ENCODE results near the gene CISH. TPM values are rescaled to one million over a fixed set of nuclear protein-coding genes. Genes with fewer than 3 reads are reported as not detected.
A peak's percentile ranks its signal among the peaks of the same experiment; 100 is the strongest.

CISH gene
- total RNA-seq, 1 donor from 2014 or later, result 1.8 TPM

DNA sequence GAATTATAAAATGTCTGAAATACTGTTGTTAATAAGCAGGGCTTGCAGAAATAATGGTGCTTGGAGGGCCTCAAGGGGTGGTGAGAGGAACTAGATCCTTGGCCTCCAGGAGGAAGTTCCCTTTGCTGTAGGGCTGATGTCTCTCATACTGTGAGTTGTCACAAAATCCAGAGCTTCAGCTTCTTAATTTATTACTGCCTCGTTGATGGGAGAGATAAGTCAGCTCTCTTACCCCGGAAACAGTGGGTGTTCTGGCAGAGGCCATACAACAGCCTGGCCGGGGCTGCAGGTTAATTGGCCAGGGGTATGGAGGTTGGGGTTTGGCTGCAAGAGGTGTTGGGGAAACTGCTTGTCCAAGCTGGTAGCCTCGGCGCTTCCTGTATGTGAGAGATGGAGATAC is 20.9 kb upstream of the CISH start:
- Mint-ChIP-seq H3K4me3 (ENCODE audit: unreplicated experiment) (no peak overlapping the region), H3K36me3 (ENCODE audit: low read depth) (no peaks in the 10 kb centered on the region), H3K27ac (ENCODE audit: unreplicated experiment) (no peak overlapping the region), H3K27me3 (ENCODE audit: low read depth) (no peaks in the 10 kb centered on the region), H3K9me3 (ENCODE audit: low read depth) (no peaks in the 10 kb centered on the region), H3K4me1 (ENCODE audit: low read depth) (peaks cover 17% of the 10 kb centered on the region)
- TF ChIP-seq, protein P1, sequence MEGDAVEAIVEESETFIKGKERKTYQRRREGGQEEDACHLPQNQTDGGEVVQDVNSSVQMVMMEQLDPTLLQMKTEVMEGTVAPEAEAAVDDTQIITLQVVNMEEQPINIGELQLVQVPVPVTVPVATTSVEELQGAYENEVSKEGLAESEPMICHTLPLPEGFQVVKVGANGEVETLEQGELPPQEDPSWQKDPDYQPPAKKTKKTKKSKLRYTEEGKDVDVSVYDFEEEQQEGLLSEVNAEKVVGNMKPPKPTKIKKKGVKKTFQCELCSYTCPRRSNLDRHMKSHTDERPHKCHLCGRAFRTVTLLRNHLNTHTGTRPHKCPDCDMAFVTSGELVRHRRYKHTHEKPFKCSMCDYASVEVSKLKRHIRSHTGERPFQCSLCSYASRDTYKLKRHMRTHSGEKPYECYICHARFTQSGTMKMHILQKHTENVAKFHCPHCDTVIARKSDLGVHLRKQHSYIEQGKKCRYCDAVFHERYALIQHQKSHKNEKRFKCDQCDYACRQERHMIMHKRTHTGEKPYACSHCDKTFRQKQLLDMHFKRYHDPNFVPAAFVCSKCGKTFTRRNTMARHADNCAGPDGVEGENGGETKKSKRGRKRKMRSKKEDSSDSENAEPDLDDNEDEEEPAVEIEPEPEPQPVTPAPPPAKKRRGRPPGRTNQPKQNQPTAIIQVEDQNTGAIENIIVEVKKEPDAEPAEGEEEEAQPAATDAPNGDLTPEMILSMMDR (IDR thresholded peaks at IDR 0.05), result no peak
- no peak for DNase-seq (ENCODE audit: low spot score)

DNA sequence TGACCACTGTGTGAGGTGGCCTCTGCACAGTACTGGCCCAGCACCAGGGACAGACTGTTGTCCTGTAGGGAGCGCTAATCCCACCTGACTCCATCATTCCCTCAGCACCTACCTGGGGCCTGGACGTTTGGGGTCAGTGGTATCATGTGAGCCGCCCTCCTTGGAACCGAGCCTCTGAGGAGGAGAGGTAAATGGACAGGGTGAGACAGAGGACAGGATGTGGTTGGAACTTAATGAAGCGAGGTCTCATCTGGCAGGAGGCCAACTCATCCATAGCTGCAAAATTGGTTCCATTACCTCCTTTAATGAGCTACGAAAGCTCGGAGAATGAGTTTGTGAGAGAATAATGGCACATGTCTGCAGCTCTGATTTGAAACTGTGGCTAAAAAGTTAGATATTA is 19.3 kb upstream of the CISH start:
- H3K27me3 Mint-ChIP-seq (ENCODE audit: low read depth), result no peaks in the 10 kb centered on the region
- H3K36me3 Mint-ChIP-seq (ENCODE audit: low read depth), result no peaks in the 10 kb centered on the region
- H3K4me3 Mint-ChIP-seq (ENCODE audit: unreplicated experiment), result no peak overlapping the region
- H3K4me1 Mint-ChIP-seq (ENCODE audit: low read depth), result peaks cover 18% of the 10 kb centered on the region
- H3K9me3 Mint-ChIP-seq (ENCODE audit: low read depth), result no peaks in the 10 kb centered on the region
- H3K27ac Mint-ChIP-seq (ENCODE audit: unreplicated experiment), result no peak overlapping the region
- no peak for DNase-seq (ENCODE audit: low spot score)
- TF ChIP-seq, protein P1 (IDR thresholded peaks at IDR 0.05), result no peak

DNA sequence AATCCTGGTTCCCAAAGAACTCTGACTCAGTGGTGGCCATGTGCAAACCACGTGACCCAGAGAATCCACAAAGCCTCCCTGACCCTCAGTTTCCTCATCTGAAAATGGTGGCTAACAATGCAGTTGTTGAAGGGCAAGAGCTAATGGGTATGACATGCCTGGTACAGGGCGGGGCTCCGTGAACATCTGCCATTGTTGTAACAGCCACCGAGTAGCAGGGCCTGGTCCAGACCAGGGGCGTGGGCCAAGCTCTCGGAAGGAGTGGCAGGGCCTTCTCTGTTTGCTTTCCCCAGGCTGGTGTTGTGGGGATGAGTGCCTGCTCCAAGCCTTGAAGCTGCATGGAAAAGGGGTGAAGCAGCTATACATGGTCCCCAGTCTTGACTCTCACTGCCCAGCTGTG is 18.8 kb upstream of the CISH start:
- H3K36me3 Mint-ChIP-seq (ENCODE audit: low read depth), result no peaks in the 10 kb centered on the region
- DNase-seq (ENCODE audit: low spot score), result no peak
- no peaks in the 10 kb centered on the region for H3K9me3 Mint-ChIP-seq (ENCODE audit: low read depth)
- TF ChIP-seq, protein P1 (IDR thresholded peaks at IDR 0.05), result no peak
- no peak overlapping the region for H3K4me3 Mint-ChIP-seq (ENCODE audit: unreplicated experiment)
- H3K27ac Mint-ChIP-seq (ENCODE audit: unreplicated experiment), result no peak overlapping the region
- H3K4me1 Mint-ChIP-seq (ENCODE audit: low read depth), result peaks cover 18% of the 10 kb centered on the region
- H3K27me3 Mint-ChIP-seq (ENCODE audit: low read depth), result no peaks in the 10 kb centered on the region

DNA sequence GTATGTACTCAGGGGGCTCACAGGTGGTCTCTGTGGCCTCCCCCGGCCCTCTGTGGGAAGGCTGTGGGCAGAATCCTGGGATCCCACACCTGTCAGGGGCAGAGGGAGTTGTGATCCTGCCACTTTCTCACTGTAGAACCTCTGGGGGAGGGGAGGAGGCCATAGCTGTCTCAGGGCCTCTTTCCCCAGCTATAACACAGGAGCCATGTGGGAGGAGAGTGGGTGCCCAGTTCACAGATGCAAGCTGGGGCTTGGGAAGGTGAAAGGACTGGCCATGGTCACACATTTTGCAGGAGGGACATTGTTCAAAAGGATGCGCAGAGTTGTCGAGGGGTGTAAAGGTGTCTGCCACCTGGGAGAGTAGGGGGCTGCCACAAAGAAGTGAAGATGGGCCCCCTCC is 17.0 kb upstream of the CISH start:
- H3K27ac Mint-ChIP-seq (ENCODE audit: unreplicated experiment), result no peak overlapping the region
- peaks cover 27% of the 10 kb centered on the region for H3K4me1 Mint-ChIP-seq (ENCODE audit: low read depth)
- no peaks in the 10 kb centered on the region for H3K27me3 Mint-ChIP-seq (ENCODE audit: low read depth)
- no peak for DNase-seq (ENCODE audit: low spot score)
- H3K9me3 Mint-ChIP-seq (ENCODE audit: low read depth), result no peaks in the 10 kb centered on the region
- no peak overlapping the region for H3K4me3 Mint-ChIP-seq (ENCODE audit: unreplicated experiment)
- TF ChIP-seq, protein P1 (IDR thresholded peaks at IDR 0.05), result no peak
- no peaks in the 10 kb centered on the region for H3K36me3 Mint-ChIP-seq (ENCODE audit: low read depth)

DNA sequence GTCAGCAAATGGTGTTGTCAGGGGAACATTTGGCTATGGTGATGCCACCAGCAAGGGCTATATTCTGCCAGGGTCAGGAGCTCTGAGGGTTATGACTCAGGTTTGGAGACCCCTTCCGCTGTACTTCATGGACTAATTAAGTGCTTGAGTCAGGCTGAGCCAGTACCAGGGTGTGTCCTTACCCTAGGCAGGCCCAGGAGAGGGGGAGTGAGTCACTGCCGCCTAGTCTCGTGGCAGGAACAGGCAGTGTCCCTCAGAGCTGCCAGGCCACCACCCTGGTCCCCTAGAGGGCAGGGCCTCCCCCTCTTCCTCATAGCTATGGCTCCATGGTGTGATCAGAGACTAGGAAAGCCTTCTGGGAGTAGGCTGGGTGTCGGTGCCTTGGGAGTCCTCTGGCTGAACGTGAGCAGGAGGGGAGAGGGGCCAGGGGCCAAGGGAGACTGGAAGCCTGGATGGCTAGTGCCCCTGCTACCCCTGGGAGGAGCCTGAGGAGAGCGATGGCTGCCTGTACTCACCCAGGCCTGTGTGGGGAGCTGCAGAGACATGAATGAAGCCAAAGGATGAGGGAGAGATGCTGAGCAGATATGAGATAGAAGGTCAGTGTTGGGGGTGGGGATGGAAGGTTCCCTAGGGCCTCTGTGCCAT is 16.0 kb upstream of the CISH start:
- Mint-ChIP-seq H3K36me3 (ENCODE audit: low read depth) (no peaks in the 10 kb centered on the region), H3K4me1 (ENCODE audit: low read depth) (peaks cover 27% of the 10 kb centered on the region), H3K27ac (ENCODE audit: unreplicated experiment) (peak overlapping the region; percentile 63), H3K4me3 (ENCODE audit: unreplicated experiment) (no peak overlapping the region), H3K9me3 (ENCODE audit: low read depth) (no peaks in the 10 kb centered on the region), H3K27me3 (ENCODE audit: low read depth) (no peaks in the 10 kb centered on the region)
- no peak for DNase-seq (ENCODE audit: low spot score)
- TF ChIP-seq, protein P1 (IDR thresholded peaks at IDR 0.05), result peak; percentile 62
